ENCODE measurements around the gene RPS25. TPM values are rescaled to one million over a fixed set of nuclear protein-coding genes. Genes with fewer than 3 reads are reported as not detected.

Gene RPS25
- total and polyA plus RNA-seq, 10 of the 15 experiments (the other 5 are each of a cell fraction or from before 2014, with no cell fraction given), result 886 to 3,746 (median 3,066) TPM

GRCh38 chr11:118997627-118998387 is 20.3 kb downstream of the RPS25 start, which contains the start of gene CENATAC (continued):
- TF ChIP-seq STAT1 (conservative IDR thresholded peaks at IDR 0.05) (no peak), SUPT20H (IDR thresholded peaks at IDR 0.05; ENCODE audit: borderline replicate concordance, control insufficient read depth, low read depth, low read length) (no peak), RELA (IDR thresholded peaks at IDR 0.05; ENCODE audit: borderline replicate concordance, partially characterized antibody) (no peak), ATF7 (IDR thresholded peaks at IDR 0.05; ENCODE audit: low read depth) (no peak), NFYB (IDR thresholded peaks at IDR 0.05; ENCODE audit: insufficient read depth, low read depth, low read length) (no peak), CHD1 (IDR thresholded peaks at IDR 0.05; ENCODE audit: low read depth, low read length) (no peak), MTA3 (IDR thresholded peaks at IDR 0.05; ENCODE audit: borderline replicate concordance, low read length) (no peak), PKNOX1 (IDR thresholded peaks at IDR 0.05) (peak; percentile 67), MTA2 (IDR thresholded peaks at IDR 0.05; ENCODE audit: low read depth) (peak; percentile 91), MAX (IDR thresholded peaks at IDR 0.05; ENCODE audit: low read depth, low read length) (peak; percentile 43; the same call in 1 of the 2 replicates), CTCF (IDR thresholded peaks at IDR 0.05 in 2 of 3, conservative IDR thresholded peaks at IDR 0.05 in 1 of 3; ENCODE audit: control insufficient read depth in 2 of 3, extremely low read depth in 1 of 3, insufficient read depth in 1 of 3, low read depth in 3 of 3, low read length in 3 of 3) (no peak; a peak in 1 of 6 replicates), REST (IDR thresholded peaks at IDR 0.05; ENCODE audit: low read depth, low read length) (no peak), HDAC2 (IDR thresholded peaks at IDR 0.05) (no peak), CBFB (IDR thresholded peaks at IDR 0.05; ENCODE audit: low read depth) (no peak; the same call in 1 of the 2 replicates), POU2F2 (IDR thresholded peaks at IDR 0.05; ENCODE audit: borderline replicate concordance, low read depth, low read length) (0 out of 3 replicates have a peak, but pooled peaks have one; percentile 37), SPI1 (IDR thresholded peaks at IDR 0.05; ENCODE audit: borderline replicate concordance, insufficient read depth, low read depth, low read length) (no peak), SREBF1 (IDR thresholded peaks at IDR 0.05; ENCODE audit: low read length) (peak; percentile 73; the same call in 1 of the 2 replicates), JUNB (IDR thresholded peaks at IDR 0.05) (no peak), POLR2A (IDR thresholded peaks at IDR 0.05; ENCODE audit: low read depth, low read length) (peak; percentile 96), SMC3 (IDR thresholded peaks at IDR 0.05; ENCODE audit: borderline replicate concordance, low read length) (no peak), RBBP5 (conservative IDR thresholded peaks at IDR 0.05) (no peak), SIN3A (IDR thresholded peaks at IDR 0.05; ENCODE audit: low read depth, low read length) (peak; percentile 55; the same call in 1 of the 2 replicates), EZH2 (IDR thresholded peaks at IDR 0.05; ENCODE audit: borderline replicate concordance, control insufficient read depth, low read depth, low read length) (no peak)
